ENCODE results near the gene CCNQ.

The CCNQ gene

GRCh38 chrX:153603131-153603656 is 4.3 kb upstream of the CCNQ start:
- TF ChIP-seq EZH2 (IDR thresholded peaks at IDR 0.05; ENCODE audit: borderline replicate concordance, low read depth, low read length, severe bottlenecking) (no peak), CTCF (IDR thresholded peaks at IDR 0.05; ENCODE audit: borderline replicate concordance, extremely low read depth, low read length, poor library complexity, severe bottlenecking) (no peak)
- Histone ChIP-seq H2AFZ (ENCODE audit: low read depth, low read length) (no peak overlapping the region), H4K20me1 (ENCODE audit: insufficient read depth, low read length) (no peaks in the 10 kb centered on the region), H3K4me3 (ENCODE audit: low read depth in 1 of 2, low read length in 2 of 2) (no peak overlapping the region), H3K9me3 (ENCODE audit: insufficient read depth, low read length, severe bottlenecking) (no peaks in the 10 kb centered on the region), H3K27ac (ENCODE audit: low read length) (no peak overlapping the region), H3K4me1 (ENCODE audit: insufficient read depth, low read length) (peaks cover 18% of the 10 kb centered on the region), H3K27me3 (ENCODE audit: insufficient read depth, low read length, poor library complexity) (no peaks in the 10 kb centered on the region), H3K79me2 (ENCODE audit: insufficient read depth, low read length) (peaks cover 5% of the 10 kb centered on the region), H3K4me2 (ENCODE audit: insufficient read depth, low read length) (no peak overlapping the region), H3K36me3 (ENCODE audit: insufficient read depth, low read length) (no peaks in the 10 kb centered on the region), H3K9ac (ENCODE audit: low read depth, low read length) (no peak overlapping the region)
- DNase-seq = no peak
- no peak for ATAC-seq (ENCODE audit: insufficient read depth, low read depth)

DNA sequence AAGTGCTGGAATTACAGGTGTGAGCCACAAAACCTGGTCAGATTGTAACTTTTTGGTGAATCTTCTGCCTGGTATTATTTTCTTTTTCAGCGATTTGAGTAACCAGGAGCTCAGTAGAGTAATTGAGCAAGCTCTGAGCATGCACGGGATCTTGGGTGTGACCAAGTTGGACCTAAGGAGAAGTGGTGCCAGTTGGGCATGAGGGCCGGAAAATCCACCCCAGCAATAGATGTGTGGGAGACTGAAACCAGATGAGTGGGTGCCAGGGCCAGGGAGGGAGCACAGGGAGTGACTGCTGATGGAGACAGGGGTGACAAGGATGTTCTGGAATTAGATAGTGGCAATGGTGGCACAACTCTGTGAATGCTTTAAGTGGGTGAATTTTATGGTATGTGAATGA is 3.7 kb upstream of the CCNQ start:
- peaks cover 11% of the 10 kb centered on the region for H3K79me2 ChIP-seq (ENCODE audit: insufficient read depth, low read length)
- H3K4me1 ChIP-seq (ENCODE audit: insufficient read depth, low read length) = peaks cover 23% of the 10 kb centered on the region
- ATAC-seq (ENCODE audit: insufficient read depth, low read depth) (no peak), DNase-seq (no peak)
- H3K4me2 ChIP-seq (ENCODE audit: insufficient read depth, low read length) = no peak overlapping the region
- H3K9ac ChIP-seq (ENCODE audit: low read depth, low read length) = no peak overlapping the region
- no peaks in the 10 kb centered on the region for H3K27me3 ChIP-seq (ENCODE audit: insufficient read depth, low read length, poor library complexity)
- no peaks in the 10 kb centered on the region for H3K9me3 ChIP-seq (ENCODE audit: insufficient read depth, low read length, severe bottlenecking)
- H3K36me3 ChIP-seq (ENCODE audit: insufficient read depth, low read length) = no peaks in the 10 kb centered on the region
- TF ChIP-seq EZH2 (IDR thresholded peaks at IDR 0.05; ENCODE audit: borderline replicate concordance, low read depth, low read length, severe bottlenecking) (no peak), CTCF (IDR thresholded peaks at IDR 0.05; ENCODE audit: borderline replicate concordance, extremely low read depth, low read length, poor library complexity, severe bottlenecking) (no peak)
- no peak overlapping the region for H2AFZ ChIP-seq (ENCODE audit: low read depth, low read length)
- no peak overlapping the region for H3K27ac ChIP-seq (ENCODE audit: low read length)
- no peak overlapping the region for H3K4me3 ChIP-seq (ENCODE audit: low read depth in 1 of 2, low read length in 2 of 2)
- H4K20me1 ChIP-seq (ENCODE audit: insufficient read depth, low read length) = peaks cover 3% of the 10 kb centered on the region; the same call in 1 of the 2 replicates

GRCh38 chrX:153601511-153602110 is 2.7 kb upstream of the CCNQ start:
- ATAC-seq (ENCODE audit: insufficient read depth, low read depth) (no peak), DNase-seq (no peak)
- no peak overlapping the region for H3K4me2 ChIP-seq (ENCODE audit: insufficient read depth, low read length)
- H2AFZ ChIP-seq (ENCODE audit: low read depth, low read length) = no peak overlapping the region
- no peak overlapping the region for H3K9ac ChIP-seq (ENCODE audit: low read depth, low read length)
- no peaks in the 10 kb centered on the region for H3K9me3 ChIP-seq (ENCODE audit: insufficient read depth, low read length, severe bottlenecking)
- H3K27me3 ChIP-seq (ENCODE audit: insufficient read depth, low read length, poor library complexity) = no peaks in the 10 kb centered on the region
- peaks cover 10% of the 10 kb centered on the region; the same call in 1 of the 2 replicates for H4K20me1 ChIP-seq (ENCODE audit: insufficient read depth, low read length)
- H3K4me1 ChIP-seq (ENCODE audit: insufficient read depth, low read length) = peaks cover 31% of the 10 kb centered on the region
- peaks cover under 1% of the 10 kb centered on the region; the same call in 1 of the 2 replicates for H3K36me3 ChIP-seq (ENCODE audit: insufficient read depth, low read length)
- TF ChIP-seq EZH2 (IDR thresholded peaks at IDR 0.05; ENCODE audit: borderline replicate concordance, low read depth, low read length, severe bottlenecking) (no peak), CTCF (IDR thresholded peaks at IDR 0.05; ENCODE audit: borderline replicate concordance, extremely low read depth, low read length, poor library complexity, severe bottlenecking) (no peak)
- H3K79me2 ChIP-seq (ENCODE audit: insufficient read depth, low read length) = peaks cover 19% of the 10 kb centered on the region
- H3K4me3 ChIP-seq (ENCODE audit: low read depth in 1 of 2, low read length in 2 of 2) = no peak overlapping the region
- no peak overlapping the region for H3K27ac ChIP-seq (ENCODE audit: low read length)
